Measurements from ENCODE around the gene CCDC74A. TPM values are rescaled to one million over a fixed set of nuclear protein-coding genes. Genes with fewer than 3 reads are reported as not detected.
"Not testable (repeated sequence)": the region's sequence is repeated elsewhere in the genome, so short reads cannot be mapped to it uniquely, and the experiment has no call there.

The CCDC74A gene
- total RNA-seq, 1 donor from 2014 or later: 9.1 TPM

GRCh38 chr2:131528981-131529863, 1.5 kb downstream of the CCDC74A start:
- DNase-seq (ENCODE audit: low read depth): not testable (repeated sequence)

DNA sequence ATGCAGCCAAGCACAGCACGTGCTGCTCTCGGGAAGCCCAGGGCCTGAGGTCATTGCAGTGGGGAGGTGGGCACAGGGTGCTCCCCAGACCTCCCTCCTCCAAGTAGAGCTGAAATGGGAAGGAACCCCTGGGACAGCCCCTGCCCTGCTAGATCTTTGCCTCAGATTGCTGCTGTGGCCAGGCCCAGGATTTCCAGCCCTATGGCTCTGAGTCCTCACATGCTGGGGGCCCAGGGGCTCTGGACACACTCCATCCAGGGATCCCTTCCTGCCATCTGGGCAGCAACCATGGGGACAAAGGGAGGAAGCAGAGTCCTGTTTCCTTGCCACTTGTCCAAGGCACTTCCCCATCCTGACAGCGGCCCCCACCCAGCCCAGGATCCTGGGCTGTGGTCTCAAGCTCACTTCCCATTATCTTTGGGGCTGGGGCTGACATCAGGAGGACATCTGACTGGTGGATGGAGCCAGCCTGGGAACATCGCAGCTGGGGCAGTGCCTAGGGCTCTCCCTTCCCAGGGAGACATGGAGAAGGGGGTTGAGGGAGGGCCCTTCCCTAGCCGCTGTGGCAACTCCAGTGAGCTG, 2.3 kb downstream of the CCDC74A start:
- not testable (repeated sequence) for DNase-seq (ENCODE audit: low read depth)

GRCh38 chr2:131530626-131531344, 3.1 kb downstream of the CCDC74A start:
- not testable (repeated sequence) for DNase-seq (ENCODE audit: low read depth)

DNA sequence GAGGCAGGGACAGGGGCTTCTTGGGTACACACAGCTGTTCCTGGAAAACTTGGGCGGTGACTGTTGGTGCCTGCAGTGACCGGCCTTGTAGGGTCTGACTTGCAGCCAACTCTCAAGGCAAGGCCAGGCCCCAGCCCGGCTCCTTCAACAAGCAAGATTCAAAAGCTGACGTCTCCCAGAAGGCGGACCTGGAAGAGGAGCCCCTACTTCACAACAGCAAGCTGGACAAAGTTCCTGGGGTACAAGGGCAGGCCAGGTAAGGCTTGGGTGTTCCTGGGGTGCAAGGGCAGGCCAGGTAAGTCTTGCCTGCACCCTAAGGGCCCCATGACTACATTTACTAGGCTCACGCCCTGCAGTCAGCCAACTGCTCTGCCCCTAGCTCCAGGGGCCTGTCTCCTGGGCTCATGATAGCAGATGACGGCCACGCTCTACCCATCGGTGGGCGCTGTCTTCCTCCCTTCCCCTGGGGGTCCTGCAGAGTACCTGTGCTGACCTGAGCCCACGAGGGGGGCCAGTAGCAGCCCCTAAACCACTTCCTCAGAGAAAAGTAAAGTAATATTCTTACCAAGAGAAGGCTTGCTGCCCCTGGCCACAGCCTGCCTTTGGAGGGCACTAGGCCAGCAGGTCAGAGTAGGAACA, 4.0 kb downstream of the CCDC74A start:
- DNase-seq (ENCODE audit: low read depth): not testable (repeated sequence)

GRCh38 chr2:131532723-131533608, 5.3 kb downstream of the CCDC74A start:
- DNase-seq (ENCODE audit: low read depth): not testable (repeated sequence)

DNA sequence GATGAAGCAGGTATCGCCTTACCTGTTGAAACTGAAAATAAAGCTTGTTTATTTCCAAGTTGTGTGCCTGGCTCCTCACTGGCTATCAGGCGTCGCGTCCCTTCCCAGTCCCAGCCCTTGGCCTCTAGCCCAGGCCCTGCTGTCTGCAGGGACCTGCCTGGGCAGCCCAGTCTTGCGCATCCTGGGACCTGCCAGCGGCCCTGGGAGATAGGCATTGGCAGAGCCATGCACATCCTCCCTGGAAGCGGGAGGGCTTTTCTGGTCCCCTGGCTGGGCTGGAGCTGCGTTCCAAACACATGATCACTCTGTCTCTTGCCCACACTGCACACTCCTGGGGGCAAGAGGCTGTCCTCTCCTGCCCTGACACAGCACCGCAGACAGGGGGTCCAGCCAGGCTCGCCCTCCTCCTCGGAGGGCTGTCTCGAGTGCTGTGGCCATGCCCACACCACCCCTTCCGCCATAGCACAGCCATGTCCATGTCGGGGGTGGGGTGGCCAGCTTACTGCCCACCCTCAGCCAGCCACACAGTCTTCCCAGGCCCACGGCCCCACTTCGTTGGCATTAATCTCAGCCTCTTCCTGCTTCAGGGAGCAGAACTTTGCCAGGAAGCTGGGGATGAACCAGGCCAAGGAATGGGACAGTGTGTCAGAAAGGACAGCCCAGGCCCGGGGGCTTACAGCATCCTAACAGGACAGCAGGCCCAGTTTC, 6.1 kb downstream of the CCDC74A start:
- DNase-seq (ENCODE audit: low read depth): not testable (repeated sequence)

- not testable (repeated sequence) for DNase-seq (ENCODE audit: low read depth)
Measured at GRCh38 chr2:131534317-131534672, 6.6 kb downstream of the CCDC74A start.

DNA sequence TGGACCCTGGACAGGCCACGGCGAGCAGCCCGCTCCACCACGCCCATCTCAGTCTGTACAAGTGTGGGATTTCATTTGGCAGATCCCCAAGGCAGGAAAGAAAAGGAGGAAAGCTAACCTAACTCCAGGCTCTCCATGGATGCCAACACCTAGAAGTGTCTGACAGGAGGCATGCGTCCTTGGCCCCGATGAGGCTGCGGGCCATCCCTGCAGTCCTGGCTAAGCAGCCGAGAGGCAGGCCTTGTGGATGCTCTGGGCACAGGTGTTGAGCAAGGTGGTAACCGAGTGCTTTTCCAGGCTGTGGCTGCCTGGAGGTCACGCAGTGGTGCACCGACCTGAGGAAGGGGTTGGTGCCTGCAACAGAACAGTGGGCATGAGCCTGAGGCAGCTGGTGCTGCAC, 7.3 kb downstream of the CCDC74A start:
- not testable (repeated sequence) for DNase-seq (ENCODE audit: low read depth)

DNA sequence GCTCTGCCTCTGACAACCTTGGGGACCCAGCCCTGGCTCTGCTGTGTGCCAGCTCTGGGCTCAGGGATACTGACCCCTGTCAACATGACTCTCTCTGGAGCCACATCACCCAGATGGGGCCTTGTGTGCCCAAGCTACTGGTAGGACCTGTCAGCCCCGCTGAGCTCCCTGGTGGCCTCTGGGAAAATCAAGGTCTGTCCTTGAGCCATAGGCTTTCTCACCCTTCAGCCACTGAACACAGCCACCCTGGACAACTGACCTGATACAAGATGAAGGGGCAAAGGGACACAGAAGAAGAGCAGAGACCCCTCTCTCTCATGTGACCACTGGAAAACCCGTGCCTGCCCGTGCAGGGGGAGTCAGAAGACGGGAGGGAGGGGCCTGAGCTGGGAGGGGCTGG, 7.8 kb downstream of the CCDC74A start:
- DNase-seq (ENCODE audit: low read depth): no peak

DNA sequence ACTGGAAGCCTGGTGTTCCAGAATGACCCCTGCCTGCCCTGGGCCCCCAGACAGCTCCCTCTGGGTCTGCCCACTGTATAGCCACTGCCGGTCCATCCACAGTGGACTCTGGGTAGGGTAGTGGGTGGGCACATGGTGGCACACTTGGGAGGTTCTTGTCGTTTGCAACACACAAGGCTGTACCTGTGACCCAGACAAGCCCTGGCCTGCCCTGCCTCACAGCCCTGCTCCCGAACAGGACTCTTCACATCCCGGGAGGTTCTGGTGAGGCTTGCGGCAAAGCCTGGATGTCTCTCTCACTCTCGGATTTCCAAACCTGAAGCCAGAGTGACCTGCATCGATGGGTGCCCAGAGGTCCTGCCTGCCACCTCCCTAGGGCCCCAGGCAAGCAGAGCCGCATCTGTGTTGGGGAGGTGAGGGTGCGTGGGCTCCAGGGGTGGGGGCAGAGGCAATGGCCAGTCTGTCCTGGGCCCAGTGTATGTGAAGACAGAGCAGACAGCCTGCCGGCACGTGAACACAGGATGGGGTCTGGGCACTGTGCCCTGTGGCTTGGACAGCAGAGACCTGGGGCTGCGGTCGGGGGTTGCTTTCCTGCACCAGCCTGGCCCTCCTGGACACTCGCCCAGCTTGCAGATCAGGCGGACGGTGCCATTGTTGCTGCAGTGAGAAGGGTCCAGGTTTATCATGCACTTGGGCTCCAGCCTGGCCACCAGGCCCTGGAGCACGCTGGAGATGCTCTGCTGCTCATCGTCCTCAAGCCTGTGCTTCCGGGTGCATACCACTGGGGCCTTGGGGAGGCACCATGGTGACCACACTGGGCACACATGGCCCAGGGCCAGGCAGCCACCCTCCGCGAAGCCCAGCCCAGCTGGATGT, 8.5 kb downstream of the CCDC74A start:
- DNase-seq (ENCODE audit: low read depth): not testable (repeated sequence)

- DNase-seq (ENCODE audit: low read depth): not testable (repeated sequence)
Measured at GRCh38 chr2:131536841-131537240, 9.2 kb downstream of the CCDC74A start.

DNA sequence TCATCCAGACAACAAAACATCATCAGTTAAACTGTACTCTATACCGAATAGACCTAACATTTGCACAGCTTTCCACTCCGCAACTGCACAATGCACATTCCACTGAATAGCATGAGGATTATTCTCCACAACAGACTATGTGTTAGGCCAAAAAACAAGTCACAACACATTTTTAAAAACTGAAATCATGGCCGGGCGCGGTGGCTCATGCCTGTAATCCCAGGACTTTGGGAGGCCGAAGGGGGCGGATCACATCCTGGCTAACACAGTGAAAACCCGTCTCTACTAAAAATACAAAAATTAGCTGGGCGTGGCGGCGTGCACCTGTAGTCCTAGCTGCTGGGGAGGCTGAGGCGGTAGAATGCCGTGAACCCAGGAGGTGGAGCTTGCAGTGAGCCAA, 11.2 kb downstream of the CCDC74A start:
- not testable (repeated sequence) for DNase-seq (ENCODE audit: low read depth)

- DNase-seq (ENCODE audit: low read depth): no peak
Measured at GRCh38 chr2:131542438-131543384, 15.0 kb downstream of the CCDC74A start.

DNA sequence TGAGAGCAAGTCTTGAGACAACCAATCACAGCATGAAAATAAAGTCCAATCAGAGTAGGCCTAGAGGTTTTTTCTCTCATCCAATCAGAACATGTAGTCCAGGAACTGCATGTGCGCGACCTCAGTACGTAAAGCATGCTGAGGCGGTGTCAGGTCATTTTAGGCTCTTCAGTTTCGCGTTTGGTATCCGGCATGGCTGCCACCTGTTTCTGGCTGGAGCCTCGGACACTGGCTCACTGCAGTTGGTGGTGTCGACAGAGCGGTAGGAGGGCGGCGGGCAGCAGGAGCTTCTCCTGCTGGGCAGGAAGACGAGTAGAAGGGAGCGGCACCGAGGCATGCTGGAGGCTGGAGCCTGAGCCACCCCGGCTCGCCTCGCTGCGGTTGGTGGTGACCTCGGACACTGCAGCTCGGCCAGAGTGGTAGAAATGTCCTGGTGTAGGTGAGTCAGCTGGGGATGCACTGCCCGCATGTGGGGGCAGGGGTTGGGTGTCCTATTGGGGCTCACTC, 15.8 kb downstream of the CCDC74A start:
- no peak for DNase-seq (ENCODE audit: low read depth)

DNA sequence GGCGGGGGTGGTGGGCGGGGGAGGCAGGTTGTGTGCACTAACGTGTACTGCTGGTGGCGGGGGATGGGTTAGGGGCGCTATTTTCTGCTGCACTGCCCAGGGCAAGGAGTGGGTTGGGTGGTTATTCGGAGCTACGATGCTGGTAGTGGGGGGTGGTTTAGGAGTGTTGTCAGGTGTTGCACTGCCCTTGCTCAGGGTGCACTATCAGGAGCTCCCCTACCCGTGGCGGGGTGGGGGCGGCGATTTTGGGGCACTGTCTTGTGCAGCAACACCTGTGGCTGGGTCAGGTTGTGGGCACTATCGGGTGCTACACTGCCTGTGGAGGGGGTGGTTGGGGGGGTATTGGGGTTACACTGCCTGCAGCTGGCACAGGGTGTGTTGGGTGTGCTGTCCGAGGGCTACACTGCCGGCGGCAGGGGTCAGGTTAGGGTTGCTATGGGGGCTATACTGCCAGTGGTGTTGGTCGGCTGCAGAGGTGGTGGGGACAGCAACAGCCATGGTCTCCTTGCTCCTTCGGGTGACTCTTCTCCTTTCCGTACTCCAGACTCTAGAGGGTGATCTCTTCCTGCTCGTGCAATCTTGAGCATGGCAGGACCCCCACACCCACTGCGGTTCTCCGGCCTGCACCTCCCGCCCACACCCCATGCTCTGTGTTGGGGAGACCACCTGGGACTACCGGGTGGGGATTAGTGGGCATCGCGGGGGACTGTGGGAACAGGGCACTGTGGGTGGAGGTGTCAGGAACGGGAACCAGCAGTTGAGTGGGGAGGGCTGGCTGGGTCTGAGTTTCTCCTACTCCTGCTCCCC, 16.5 kb downstream of the CCDC74A start:
- not testable (repeated sequence) for DNase-seq (ENCODE audit: low read depth)

- not testable (repeated sequence) for DNase-seq (ENCODE audit: low read depth)
Measured at GRCh38 chr2:131544813-131545165, 17.1 kb downstream of the CCDC74A start.

GRCh38 chr2:131552871-131553270, 25.2 kb downstream of the CCDC74A start:
- DNase-seq (ENCODE audit: low read depth): no peak

All from renal cortical epithelial cell (primary cell).